GM12878 (cell line): ENCODE measurements around the gene NHSL1. TPM values are rescaled to one million over a fixed set of nuclear protein-coding genes. Genes with fewer than 3 reads are reported as not detected.

Source experiments
- BACH1 ChIP-seq: fragments of 450-650 bp; IDR thresholded peaks from 2 replicates; pipeline ENCODE4 v1.6.1; 2017; ENCODE audit warnings: mild to moderate bottlenecking, borderline replicate concordance
- BRCA1 ChIP-seq: IDR thresholded peaks from 2 replicates; pipeline ENCODE4 v1.6.1; 2011; ENCODE audit warnings: low read depth, low read length, improper control_type of control experiment
- CBX5 ChIP-seq: sonication (generic); IDR thresholded peaks from 2 replicates; pipeline ENCODE4 v1.6.1; 2016; ENCODE audit warnings: low read depth, moderate library complexity, mild to moderate bottlenecking, inconsistent platforms
- FOXM1 ChIP-seq: IDR thresholded peaks from 2 replicates; pipeline ENCODE4 v1.6.1; 2012; ENCODE audit warnings: low read depth, mild to moderate bottlenecking, inconsistent platforms, low read length, moderate library complexity
- GABPA ChIP-seq: IDR thresholded peaks from 2 replicates; pipeline ENCODE4 v1.6.1; 2014; ENCODE audit warnings: antibody characterized with exemption, low read depth, mild to moderate bottlenecking, inconsistent platforms
- IRF4 ChIP-seq: IDR thresholded peaks from 2 replicates; pipeline ENCODE4 v1.6.1; 2011; ENCODE audit warnings: low read depth, low read length
- JUND ChIP-seq: IDR thresholded peaks from 2 replicates; pipeline ENCODE4 v1.6.1; 2012; ENCODE audit warnings: low read depth, mild to moderate bottlenecking, low read length, improper control_type of control experiment, moderate library complexity
- NFYB ChIP-seq: IDR thresholded peaks from 2 replicates; pipeline ENCODE4 v1.6.1; 2011; ENCODE audit warnings: low read depth, mild to moderate bottlenecking, low read length, improper control_type of control experiment, moderate library complexity; ENCODE audit not compliant: insufficient read depth
- PBX3 ChIP-seq: IDR thresholded peaks from 2 replicates; pipeline ENCODE4 v1.6.1; 2011; ENCODE audit warnings: mild to moderate bottlenecking, low read depth, low read length, moderate library complexity; ENCODE audit not compliant: insufficient replicate concordance
- POU2F2 ChIP-seq: IDR thresholded peaks from 3 replicates; pipeline ENCODE4 v1.6.1; 2011; ENCODE audit warnings: low read depth, mild to moderate bottlenecking, low read length, borderline replicate concordance
- RAD21 ChIP-seq: IDR thresholded peaks from 2 replicates; pipeline ENCODE4 v1.6.1; 2011; ENCODE audit warnings: mild to moderate bottlenecking, low read depth, low read length, moderate library complexity; ENCODE audit not compliant: insufficient read depth
- RELA ChIP-seq: fragments of 450-650 bp; IDR thresholded peaks from 2 replicates; pipeline ENCODE4 v1.8.0; 2014; ENCODE audit warnings: borderline replicate concordance; ENCODE audit not compliant: partially characterized antibody
- SMAD5 ChIP-seq: IDR thresholded peaks from 2 replicates; pipeline ENCODE4 v1.6.1; 2016; ENCODE audit warnings: antibody characterized with exemption, low read depth
- SMC3 ChIP-seq: IDR thresholded peaks from 2 replicates; pipeline ENCODE4 v1.6.1; 2011; ENCODE audit warnings: low read length, improper control_type of control experiment, borderline replicate concordance
- SPI1 ChIP-seq: IDR thresholded peaks from 2 replicates; pipeline ENCODE4 v1.6.1; 2011; ENCODE audit warnings: low read depth, mild to moderate bottlenecking, low read length, moderate library complexity, borderline replicate concordance; ENCODE audit not compliant: insufficient read depth
- SRF ChIP-seq, 2 experiments: IDR thresholded peaks; 2 replicates each; pipeline ENCODE4 v1.6.1; 2011; ENCODE audit warnings: low read depth in 2 of 2, low read length in 2 of 2, mild to moderate bottlenecking in 1 of 2, moderate library complexity in 1 of 2
- WRNIP1 ChIP-seq: IDR thresholded peaks from 2 replicates; pipeline ENCODE4 v1.6.1; 2011; ENCODE audit warnings: low read depth, low read length, improper control_type of control experiment, borderline replicate concordance
- YY1 ChIP-seq: IDR thresholded peaks from 2 replicates; pipeline ENCODE4 v1.6.1; 2011; ENCODE audit warnings: low read depth, mild to moderate bottlenecking, low read length
- ZBTB40 ChIP-seq: fragments of 450-650 bp; IDR thresholded peaks from 2 replicates; pipeline ENCODE4 v1.6.1; 2016; ENCODE audit warnings: mild to moderate bottlenecking, moderate library complexity, borderline replicate concordance
- ZNF687 ChIP-seq: fragments of 450-650 bp; IDR thresholded peaks from 2 replicates; pipeline ENCODE4 v1.6.1; 2017; ENCODE audit warnings: mild to moderate bottlenecking, moderate library complexity
- ZSCAN29 ChIP-seq: fragments of 450-650 bp; IDR thresholded peaks from 2 replicates; pipeline ENCODE4 v1.6.1; 2017; ENCODE audit warnings: mild to moderate bottlenecking, moderate library complexity
- polyA plus RNA-seq, 11 experiments: library from polyadenylated mRNA; depleted of rRNA in 4 of 11; unstranded in 6 of 11; stranded (reverse) in 5 of 11; fragments of >200 nt; fragmentation: Nextera tagmentation in 4 of 11; fragmentation: Illumina TruSeq in 1 of 11; extraction: Ambion mirVana in 4 of 11; extraction: Trizol in 1 of 11; gene quantifications; 1 replicate in 1 of 11; 2 replicates in 10 of 11; pipeline versions ENCODE4 v1.2.1 to v1.2.3, GENCODE V29; 2011 to 2016; ENCODE audit warnings: inconsistent platforms in 2 of 11, missing spikeins in 2 of 11, low read depth in 1 of 11
- total RNA-seq, 4 experiments: library from RNA; depleted of rRNA in 3 of 4; stranded (reverse); fragments of >200 nt in 3 of 4; fragmentation: Illumina TruSeq in 1 of 4; extraction: Trizol in 1 of 4; gene quantifications; 2 replicates each; pipeline versions ENCODE4 v1.2.1 to v1.2.3, GENCODE V29; 2013 to 2021

NHSL1 gene
- total and polyA plus RNA-seq, 10 of the 15 experiments (the other 5 are each of a cell fraction or from before 2014, with no cell fraction given), result 0.26 to 14.1 (median 0.90) TPM

GRCh38 chr6:138517635-138518034, 18.3 kb upstream of the NHSL1 start (continued):
- TF ChIP-seq GABPA, result no peak
- no peak for TF ChIP-seq RELA
- no peak for TF ChIP-seq ZBTB40
- no peak for TF ChIP-seq SRF (IDR thresholded peaks at IDR 0.05; ENCODE audit: low read depth in 2 of 2, low read length in 2 of 2)
- TF ChIP-seq WRNIP1, result no peak
- no peak for TF ChIP-seq ZSCAN29
- TF ChIP-seq POU2F2, result no peak
- TF ChIP-seq RAD21, result peak; percentile 63
- peak; percentile 57 for TF ChIP-seq SMC3
- TF ChIP-seq YY1, result 0 out of 2 replicates have a peak, but pooled peaks have one; percentile 12
- no peak for TF ChIP-seq IRF4
- no peak for TF ChIP-seq NFYB
- peak; percentile 64 for TF ChIP-seq PBX3
- no peak for TF ChIP-seq BRCA1
- no peak for TF ChIP-seq ZNF687
- no peak for TF ChIP-seq SMAD5
- no peak for TF ChIP-seq CBX5
- TF ChIP-seq SPI1, result no peak
- no peak for TF ChIP-seq BACH1
- TF ChIP-seq FOXM1, result no peak
- TF ChIP-seq JUND, result no peak
